ENCODE measurements around the gene PTPRU.

The PTPRU gene

DNA sequence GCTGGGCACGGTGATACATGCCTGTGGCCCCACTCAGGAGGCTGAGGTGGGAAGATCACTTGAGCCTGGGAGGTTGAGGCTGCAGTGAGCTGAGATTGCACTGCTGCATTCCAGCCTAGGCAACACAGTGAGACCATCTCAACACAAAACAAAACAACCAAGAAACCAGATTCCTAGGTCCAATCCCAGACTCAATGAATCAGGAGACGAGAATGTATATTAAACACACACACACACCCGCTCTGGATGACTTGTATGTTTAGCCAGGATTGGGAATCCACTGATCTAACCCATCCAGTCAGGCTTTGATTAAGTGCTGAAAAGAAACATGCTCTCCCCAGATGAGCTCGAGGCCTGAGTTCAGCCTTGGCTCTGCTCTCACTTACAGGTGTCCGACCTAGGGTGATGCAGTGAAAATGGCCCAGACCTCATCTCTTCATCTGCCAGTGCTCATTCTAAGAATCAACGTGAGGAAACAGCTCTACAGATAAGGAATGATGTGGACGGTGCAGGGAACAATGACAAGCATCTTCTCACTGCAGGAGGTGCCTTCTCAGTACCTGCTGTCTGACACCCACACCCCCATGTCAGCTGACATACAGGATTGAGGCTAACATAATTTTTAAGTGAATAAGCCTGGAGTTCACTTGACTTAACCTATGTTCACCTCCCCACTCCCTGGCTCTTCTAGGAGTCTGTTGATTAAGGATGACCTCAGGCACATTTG is 39.3 kb upstream of the PTPRU start:
- DNase-seq (ENCODE audit: low read depth, low spot score) = peak; percentile 92
- TF ChIP-seq, protein P1, sequence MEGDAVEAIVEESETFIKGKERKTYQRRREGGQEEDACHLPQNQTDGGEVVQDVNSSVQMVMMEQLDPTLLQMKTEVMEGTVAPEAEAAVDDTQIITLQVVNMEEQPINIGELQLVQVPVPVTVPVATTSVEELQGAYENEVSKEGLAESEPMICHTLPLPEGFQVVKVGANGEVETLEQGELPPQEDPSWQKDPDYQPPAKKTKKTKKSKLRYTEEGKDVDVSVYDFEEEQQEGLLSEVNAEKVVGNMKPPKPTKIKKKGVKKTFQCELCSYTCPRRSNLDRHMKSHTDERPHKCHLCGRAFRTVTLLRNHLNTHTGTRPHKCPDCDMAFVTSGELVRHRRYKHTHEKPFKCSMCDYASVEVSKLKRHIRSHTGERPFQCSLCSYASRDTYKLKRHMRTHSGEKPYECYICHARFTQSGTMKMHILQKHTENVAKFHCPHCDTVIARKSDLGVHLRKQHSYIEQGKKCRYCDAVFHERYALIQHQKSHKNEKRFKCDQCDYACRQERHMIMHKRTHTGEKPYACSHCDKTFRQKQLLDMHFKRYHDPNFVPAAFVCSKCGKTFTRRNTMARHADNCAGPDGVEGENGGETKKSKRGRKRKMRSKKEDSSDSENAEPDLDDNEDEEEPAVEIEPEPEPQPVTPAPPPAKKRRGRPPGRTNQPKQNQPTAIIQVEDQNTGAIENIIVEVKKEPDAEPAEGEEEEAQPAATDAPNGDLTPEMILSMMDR (IDR thresholded peaks at IDR 0.05; ENCODE audit: insufficient read depth, low read length, missing control alignments) = no peak
- CTCF ChIA-PET = interaction anchor here (0.6 to 16.2 kb wide), 15 partner anchors 9 to 317 kb away, joined by 3 to 327 read pairs (median 4); partner anchors contain the start of genes SRSF4 and TMEM200B
- no peak overlapping the region; the same call in 1 of the 2 replicates for H3K4me3 ChIP-seq (ENCODE audit: low read depth, low read length)
- POLR2A ChIA-PET = interaction anchor here (1.4 to 1.8 kb wide), 2 partner anchors 15 to 73 kb away, joined by 5 to 12 read pairs; partner anchors contain the start of genes SRSF4 and TMEM200B

DNA sequence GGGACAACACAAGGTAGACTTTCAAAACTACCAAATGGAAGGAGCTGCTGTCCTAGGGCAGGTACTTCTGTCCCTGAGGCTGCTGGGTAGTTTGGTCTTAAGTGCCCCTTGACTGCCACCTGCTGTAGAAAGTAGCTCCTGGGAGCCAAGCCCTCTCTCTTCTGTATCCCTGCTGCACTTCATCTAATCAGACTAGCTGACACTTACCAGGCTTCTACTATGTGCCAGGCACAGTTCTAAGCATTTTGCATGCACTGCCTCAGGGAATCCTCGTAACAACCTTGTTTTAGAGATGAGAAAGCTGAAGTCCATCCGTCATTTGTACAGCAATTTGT is 38.8 kb upstream of the PTPRU start:
- POLR2A ChIA-PET = interaction anchor here (1.4 to 1.8 kb wide), 2 partner anchors 15 to 74 kb away, joined by 5 to 12 read pairs; partner anchors contain the start of genes SRSF4 and TMEM200B

DNA sequence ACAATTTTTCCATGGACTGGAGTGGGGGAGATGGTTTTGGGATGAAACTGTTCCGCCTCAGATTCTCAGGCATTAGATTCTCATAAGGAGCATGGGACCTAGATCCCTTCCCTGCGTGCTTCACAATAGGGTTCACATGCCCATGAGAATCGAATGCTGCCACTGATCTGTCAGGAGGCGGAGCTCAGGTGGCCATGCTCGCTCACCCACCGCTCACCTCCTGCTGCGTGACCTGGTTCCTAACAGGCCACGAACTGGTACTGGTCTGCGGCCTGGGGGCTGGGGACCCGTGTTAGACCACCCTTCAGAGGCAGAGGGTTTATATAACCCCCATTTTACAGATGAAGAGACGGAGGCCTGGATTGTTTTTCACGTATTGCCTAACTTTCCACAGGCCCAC is 38.3 kb upstream of the PTPRU start:
- TF ChIP-seq, protein P1 (IDR thresholded peaks at IDR 0.05; ENCODE audit: insufficient read depth, low read length, missing control alignments) = no peak
- ChIA-PET CTCF (interaction anchor here (0.7 to 16.2 kb wide), 14 partner anchors 8 to 318 kb away, joined by 3 to 327 read pairs (median 4); partner anchors contain the start of genes SRSF4 and TMEM200B), POLR2A (interaction anchor here (1.8 kb wide), 1 partner anchor 16 kb away, joined by 12 read pairs; the partner anchor contains the start of gene SRSF4)
- H3K4me3 ChIP-seq (ENCODE audit: low read depth, low read length) = no peak overlapping the region
- no peak for DNase-seq (ENCODE audit: low read depth, low spot score)

More for the DNA sequence above, 38.8 kb upstream of the PTPRU start:
- CTCF ChIA-PET = interaction anchor here (0.7 to 16.2 kb wide), 14 partner anchors 9 to 317 kb away, joined by 3 to 327 read pairs (median 4); partner anchors contain the start of genes SRSF4 and TMEM200B
- no peak for DNase-seq (ENCODE audit: low read depth, low spot score)
- TF ChIP-seq, protein P1 (IDR thresholded peaks at IDR 0.05; ENCODE audit: insufficient read depth, low read length, missing control alignments) = peak; percentile 51
- no peak overlapping the region for H3K4me3 ChIP-seq (ENCODE audit: low read depth, low read length)

DNA sequence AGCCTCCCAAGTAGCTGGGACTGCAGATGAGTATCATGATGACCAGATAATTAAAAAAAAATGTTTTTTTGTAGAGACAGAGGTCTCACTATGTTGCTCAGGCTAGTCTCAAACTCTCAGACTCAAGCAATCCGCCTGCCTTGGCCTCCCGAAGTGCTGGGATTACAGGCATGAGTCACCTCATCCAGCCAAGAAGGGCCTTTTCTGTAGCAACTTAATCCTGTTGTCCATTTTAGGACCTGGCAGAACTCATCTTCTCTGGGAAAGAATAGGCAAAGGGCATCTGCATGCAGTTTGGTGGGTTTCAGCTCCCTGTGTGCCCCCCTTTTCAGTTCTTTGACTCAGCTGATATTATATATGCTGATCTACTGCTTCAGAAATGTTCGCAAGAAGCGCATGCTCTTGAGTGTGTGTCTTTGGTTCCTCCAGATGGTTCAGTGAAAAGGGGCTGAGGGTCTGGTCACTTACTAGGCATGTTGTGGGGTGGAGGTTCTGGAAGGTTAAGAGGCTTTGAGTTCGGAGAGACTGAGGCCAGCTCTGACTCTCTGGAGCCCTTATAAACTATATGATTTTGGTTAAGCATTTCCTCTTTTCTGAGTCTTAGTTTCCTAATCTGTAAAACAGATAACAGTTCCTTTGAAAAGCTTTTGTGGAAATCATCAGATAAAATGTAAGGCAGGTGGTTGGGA is 35.3 kb upstream of the PTPRU start:
- TF ChIP-seq, protein P1 (IDR thresholded peaks at IDR 0.05; ENCODE audit: insufficient read depth, low read length, missing control alignments) = no peak
- ChIA-PET POLR2A (interaction anchor here (1.8 kb wide), 1 partner anchor 19 kb away, joined by 3 read pairs; the partner anchor contains the start of gene SRSF4), CTCF (interaction anchor here (0.6 to 16.2 kb wide), 14 partner anchors 8 to 321 kb away, joined by 3 to 327 read pairs (median 6); partner anchors contain the start of genes SRSF4 and TMEM200B)
- DNase-seq (ENCODE audit: low read depth, low spot score) = no peak
- H3K4me3 ChIP-seq (ENCODE audit: low read depth, low read length) = no peak overlapping the region

DNA sequence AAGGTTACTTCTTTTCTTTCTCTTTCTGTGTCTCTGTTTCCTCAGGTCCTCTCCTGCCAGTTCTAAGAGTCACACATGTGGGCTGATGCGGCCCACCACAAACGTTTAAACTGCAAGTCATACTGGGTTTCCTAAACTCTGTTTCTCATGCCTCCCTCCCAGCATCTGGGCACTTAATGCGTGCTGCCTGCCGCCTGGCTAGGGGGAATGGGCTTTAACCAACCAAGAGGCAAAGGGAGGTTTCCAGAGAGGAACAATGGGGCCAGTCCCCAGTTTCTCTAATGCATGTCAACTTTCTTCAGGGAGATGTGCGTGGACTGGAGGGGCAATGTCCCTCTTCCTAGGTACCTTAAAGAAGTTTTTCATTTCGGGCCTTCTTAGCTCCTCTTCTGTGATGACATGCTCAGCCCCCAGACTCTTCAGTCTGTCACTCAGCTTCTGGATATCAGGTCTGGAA is 34.7 kb upstream of the PTPRU start:
- no peak for DNase-seq (ENCODE audit: low read depth, low spot score)
- TF ChIP-seq, protein P1 (IDR thresholded peaks at IDR 0.05; ENCODE audit: insufficient read depth, low read length, missing control alignments) = no peak
- H3K4me3 ChIP-seq (ENCODE audit: low read depth, low read length) = no peak overlapping the region
- CTCF ChIA-PET = interaction anchor here (0.6 to 16.2 kb wide), 21 partner anchors 11 to 321 kb away, joined by 3 to 327 read pairs (median 6); partner anchors contain the start of genes SRSF4 and TMEM200B
- POLR2A ChIA-PET = no interaction called here
